HPDE6-E6E7 (cell line): ENCODE data around the gene MYO19.
A peak's percentile ranks its signal among the peaks of the same experiment; 100 is the strongest.
"Not testable (repeated sequence)": the region's sequence is repeated elsewhere in the genome, so short reads cannot be mapped to it uniquely, and the experiment has no call there.

ENCODE experiments used
- DNase-seq: peaks from one replicate; pipeline ENCODE4 v3.0.0; 2011; ENCODE audit warnings: missing footprints; ENCODE audit errors: extremely low spot score

Gene MYO19

GRCh38 chr17:36501963-36502362, 32.7 kb downstream of the MYO19 start:
- DNase-seq, result no peak

- no peak for DNase-seq
Observed at GRCh38 chr17:36501351-36501750, 33.3 kb downstream of the MYO19 start.

GRCh38 chr17:36500745-36501225, 33.9 kb downstream of the MYO19 start:
- DNase-seq, result no peak

- no peak for DNase-seq
Observed at GRCh38 chr17:36498560-36499300, 35.9 kb downstream of the MYO19 start.

GRCh38 chr17:36498155-36498554, 36.5 kb downstream of the MYO19 start:
- no peak for DNase-seq

GRCh38 chr17:36496018-36496789, 38.5 kb downstream of the MYO19 start:
- DNase-seq, result no peak

GRCh38 chr17:36495076-36495578, 39.5 kb downstream of the MYO19 start:
- no peak for DNase-seq

- DNase-seq, result no peak
Observed at GRCh38 chr17:36494674-36495073, 40.0 kb downstream of the MYO19 start.

- no peak for DNase-seq
Observed at GRCh38 chr17:36493956-36494355, 40.7 kb downstream of the MYO19 start.

GRCh38 chr17:36486204-36487194, 48.2 kb downstream of the MYO19 start, which contains the start of gene ZNHIT3:
ZNHIT3 (plus strand) TSS chr17:36486681; CDS start chr17:36486700, 19 bp downstream.
- DNase-seq, result peak; percentile 94

- DNase-seq, result no peak
Observed at GRCh38 chr17:36485805-36486203, 48.9 kb downstream of the MYO19 start.

GRCh38 chr17:36485027-36485426, 49.6 kb downstream of the MYO19 start:
- no peak for DNase-seq

GRCh38 chr17:36484021-36484420, 50.6 kb downstream of the MYO19 start:
- DNase-seq, result not testable (repeated sequence)

- peak; percentile 94 for DNase-seq
Observed at GRCh38 chr17:36482611-36483504, 51.8 kb downstream of the MYO19 start.

GRCh38 chr17:36481829-36482228, 52.8 kb downstream of the MYO19 start:
- no peak for DNase-seq

- no peak for DNase-seq
Observed at GRCh38 chr17:36475346-36475970, 59.2 kb downstream of the MYO19 start.

- DNase-seq, result no peak
Observed at GRCh38 chr17:36474571-36474970, 60.1 kb downstream of the MYO19 start.

- DNase-seq, result no peak
Observed at GRCh38 chr17:36470499-36470898, 64.2 kb downstream of the MYO19 start.

- no peak for DNase-seq
Observed at GRCh38 chr17:36469733-36470132, 64.9 kb downstream of the MYO19 start.
